H1 (cell line): Measurements from ENCODE around the gene CPNE4. TPM values are rescaled to one million over a fixed set of nuclear protein-coding genes. Genes with fewer than 3 reads are reported as not detected.

Experiments
- CBX8 ChIP-seq: fragments of 300-800, 300-1000 bp; sonication (generic); IDR thresholded peaks from 2 replicates; pipeline ENCODE4 v1.7.1; 2016; ENCODE audit warnings: low read depth, low read length, borderline replicate concordance
- CEBPB ChIP-seq: IDR thresholded peaks from 2 replicates; pipeline ENCODE4 v1.6.1; 2012; ENCODE audit warnings: low read depth, low read length
- EGR1 ChIP-seq: IDR thresholded peaks from 2 replicates; pipeline ENCODE4 v1.6.1; 2011; ENCODE audit warnings: low read depth, low read length, borderline replicate concordance
- EP300 ChIP-seq, 2 experiments: IDR thresholded peaks; 1 replicate in 1 of 2; 2 replicates in 1 of 2; pipeline ENCODE4 v1.6.1; 2011 to 2012; ENCODE audit warnings: low read depth in 2 of 2, low read length in 2 of 2, mild to moderate bottlenecking in 2 of 2, borderline replicate concordance in 1 of 2, inconsistent platforms in 1 of 2, moderate library complexity in 1 of 2
- FOSL1 ChIP-seq: IDR thresholded peaks from 2 replicates; pipeline ENCODE4 v1.6.1; 2011; ENCODE audit warnings: mild to moderate bottlenecking, low read depth, low read length, moderate library complexity; ENCODE audit not compliant: insufficient read depth
- KDM5A ChIP-seq: fragments of 200-600 bp; IDR thresholded peaks from 2 replicates; pipeline ENCODE4 v1.7.1; 2012; ENCODE audit warnings: mild to moderate bottlenecking, low read length, inconsistent platforms, mixed read lengths
- TAF1 ChIP-seq: IDR thresholded peaks from 2 replicates; pipeline ENCODE4 v1.6.1; 2011; ENCODE audit warnings: mild to moderate bottlenecking, low read depth, low read length
- polyA plus RNA-seq, 7 experiments: library from polyadenylated mRNA; depleted of rRNA in 3 of 7; stranded (reverse) in 5 of 7; unstranded in 2 of 7; fragments of >200 nt in 5 of 7; fragments of 200-250 nt in 2 of 7; gene quantifications; 1 replicate in 5 of 7; 2 replicates in 1 of 7; 4 replicates in 1 of 7; pipeline versions ENCODE4 v1.2.1 to v1.2.3, GENCODE V29; 2011 to 2013; ENCODE audit warnings: missing spikeins in 2 of 7, mixed read lengths in 2 of 7
- total RNA-seq: library from RNA; stranded (reverse); fragmentation: NEBNext Ultra II Directional; extraction: Animal tissue kit (Norgen Biotek cat#: 25700); gene quantifications from 2 replicates; pipeline ENCODE4 v1.2.1, GENCODE V29; 2021
- TF ChIP-seq, protein P1 (sequence below): fragments of 300-600 bp; sonication (generic); IDR thresholded peaks from 2 replicates; pipeline ENCODE4 v1.7.1; 2012; ENCODE audit warnings: low read length, moderate library complexity, mild to moderate bottlenecking, inconsistent platforms; ENCODE audit not compliant: insufficient replicate concordance

The CPNE4 gene
- total and polyA plus RNA-seq, 2 of the 8 experiments (the other 6 are each of a cell fraction or from before 2014, with no cell fraction given): 0.82 to 3.8 TPM

GRCh38 chr3:132079147-132079546, 44.3 kb upstream of the CPNE4 start (continued):
- TF ChIP-seq, protein P1, sequence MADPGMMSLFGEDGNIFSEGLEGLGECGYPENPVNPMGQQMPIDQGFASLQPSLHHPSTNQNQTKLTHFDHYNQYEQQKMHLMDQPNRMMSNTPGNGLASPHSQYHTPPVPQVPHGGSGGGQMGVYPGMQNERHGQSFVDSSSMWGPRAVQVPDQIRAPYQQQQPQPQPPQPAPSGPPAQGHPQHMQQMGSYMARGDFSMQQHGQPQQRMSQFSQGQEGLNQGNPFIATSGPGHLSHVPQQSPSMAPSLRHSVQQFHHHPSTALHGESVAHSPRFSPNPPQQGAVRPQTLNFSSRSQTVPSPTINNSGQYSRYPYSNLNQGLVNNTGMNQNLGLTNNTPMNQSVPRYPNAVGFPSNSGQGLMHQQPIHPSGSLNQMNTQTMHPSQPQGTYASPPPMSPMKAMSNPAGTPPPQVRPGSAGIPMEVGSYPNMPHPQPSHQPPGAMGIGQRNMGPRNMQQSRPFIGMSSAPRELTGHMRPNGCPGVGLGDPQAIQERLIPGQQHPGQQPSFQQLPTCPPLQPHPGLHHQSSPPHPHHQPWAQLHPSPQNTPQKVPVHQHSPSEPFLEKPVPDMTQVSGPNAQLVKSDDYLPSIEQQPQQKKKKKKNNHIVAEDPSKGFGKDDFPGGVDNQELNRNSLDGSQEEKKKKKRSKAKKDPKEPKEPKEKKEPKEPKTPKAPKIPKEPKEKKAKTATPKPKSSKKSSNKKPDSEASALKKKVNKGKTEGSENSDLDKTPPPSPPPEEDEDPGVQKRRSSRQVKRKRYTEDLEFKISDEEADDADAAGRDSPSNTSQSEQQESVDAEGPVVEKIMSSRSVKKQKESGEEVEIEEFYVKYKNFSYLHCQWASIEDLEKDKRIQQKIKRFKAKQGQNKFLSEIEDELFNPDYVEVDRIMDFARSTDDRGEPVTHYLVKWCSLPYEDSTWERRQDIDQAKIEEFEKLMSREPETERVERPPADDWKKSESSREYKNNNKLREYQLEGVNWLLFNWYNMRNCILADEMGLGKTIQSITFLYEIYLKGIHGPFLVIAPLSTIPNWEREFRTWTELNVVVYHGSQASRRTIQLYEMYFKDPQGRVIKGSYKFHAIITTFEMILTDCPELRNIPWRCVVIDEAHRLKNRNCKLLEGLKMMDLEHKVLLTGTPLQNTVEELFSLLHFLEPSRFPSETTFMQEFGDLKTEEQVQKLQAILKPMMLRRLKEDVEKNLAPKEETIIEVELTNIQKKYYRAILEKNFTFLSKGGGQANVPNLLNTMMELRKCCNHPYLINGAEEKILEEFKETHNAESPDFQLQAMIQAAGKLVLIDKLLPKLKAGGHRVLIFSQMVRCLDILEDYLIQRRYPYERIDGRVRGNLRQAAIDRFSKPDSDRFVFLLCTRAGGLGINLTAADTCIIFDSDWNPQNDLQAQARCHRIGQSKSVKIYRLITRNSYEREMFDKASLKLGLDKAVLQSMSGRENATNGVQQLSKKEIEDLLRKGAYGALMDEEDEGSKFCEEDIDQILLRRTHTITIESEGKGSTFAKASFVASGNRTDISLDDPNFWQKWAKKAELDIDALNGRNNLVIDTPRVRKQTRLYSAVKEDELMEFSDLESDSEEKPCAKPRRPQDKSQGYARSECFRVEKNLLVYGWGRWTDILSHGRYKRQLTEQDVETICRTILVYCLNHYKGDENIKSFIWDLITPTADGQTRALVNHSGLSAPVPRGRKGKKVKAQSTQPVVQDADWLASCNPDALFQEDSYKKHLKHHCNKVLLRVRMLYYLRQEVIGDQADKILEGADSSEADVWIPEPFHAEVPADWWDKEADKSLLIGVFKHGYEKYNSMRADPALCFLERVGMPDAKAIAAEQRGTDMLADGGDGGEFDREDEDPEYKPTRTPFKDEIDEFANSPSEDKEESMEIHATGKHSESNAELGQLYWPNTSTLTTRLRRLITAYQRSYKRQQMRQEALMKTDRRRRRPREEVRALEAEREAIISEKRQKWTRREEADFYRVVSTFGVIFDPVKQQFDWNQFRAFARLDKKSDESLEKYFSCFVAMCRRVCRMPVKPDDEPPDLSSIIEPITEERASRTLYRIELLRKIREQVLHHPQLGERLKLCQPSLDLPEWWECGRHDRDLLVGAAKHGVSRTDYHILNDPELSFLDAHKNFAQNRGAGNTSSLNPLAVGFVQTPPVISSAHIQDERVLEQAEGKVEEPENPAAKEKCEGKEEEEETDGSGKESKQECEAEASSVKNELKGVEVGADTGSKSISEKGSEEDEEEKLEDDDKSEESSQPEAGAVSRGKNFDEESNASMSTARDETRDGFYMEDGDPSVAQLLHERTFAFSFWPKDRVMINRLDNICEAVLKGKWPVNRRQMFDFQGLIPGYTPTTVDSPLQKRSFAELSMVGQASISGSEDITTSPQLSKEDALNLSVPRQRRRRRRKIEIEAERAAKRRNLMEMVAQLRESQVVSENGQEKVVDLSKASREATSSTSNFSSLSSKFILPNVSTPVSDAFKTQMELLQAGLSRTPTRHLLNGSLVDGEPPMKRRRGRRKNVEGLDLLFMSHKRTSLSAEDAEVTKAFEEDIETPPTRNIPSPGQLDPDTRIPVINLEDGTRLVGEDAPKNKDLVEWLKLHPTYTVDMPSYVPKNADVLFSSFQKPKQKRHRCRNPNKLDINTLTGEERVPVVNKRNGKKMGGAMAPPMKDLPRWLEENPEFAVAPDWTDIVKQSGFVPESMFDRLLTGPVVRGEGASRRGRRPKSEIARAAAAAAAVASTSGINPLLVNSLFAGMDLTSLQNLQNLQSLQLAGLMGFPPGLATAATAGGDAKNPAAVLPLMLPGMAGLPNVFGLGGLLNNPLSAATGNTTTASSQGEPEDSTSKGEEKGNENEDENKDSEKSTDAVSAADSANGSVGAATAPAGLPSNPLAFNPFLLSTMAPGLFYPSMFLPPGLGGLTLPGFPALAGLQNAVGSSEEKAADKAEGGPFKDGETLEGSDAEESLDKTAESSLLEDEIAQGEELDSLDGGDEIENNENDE: no peak
- TF ChIP-seq CBX8 (no peak), EGR1 (no peak), TAF1 (no peak), FOSL1 (no peak), CEBPB (no peak), KDM5A (no peak), EP300 (IDR thresholded peaks at IDR 0.05; ENCODE audit: borderline replicate concordance in 1 of 2, low read depth in 2 of 2, low read length in 2 of 2) (no peak)
- TF ChIP-seq, all 59 proteins: peak for 0
